Endothelial cell of umbilical vein (primary cell): ENCODE results near the gene OR10R2.

Source experiments
- POLR2A ChIP-seq: IDR thresholded peaks from 2 replicates; pipeline ENCODE4 v1.6.1; 2012; ENCODE audit warnings: low read depth, mild to moderate bottlenecking, control low read depth, low read length
- TF ChIP-seq, protein P1 (sequence below), 2 donors: IDR thresholded peaks; 1 replicate in 1 of 2; 2 replicates in 1 of 2; pipeline ENCODE4 v1.5.1; 2011; ENCODE audit warnings: low read length in 2 of 2, mild to moderate bottlenecking in 2 of 2, moderate library complexity in 2 of 2, control low read depth in 1 of 2, inconsistent platforms in 1 of 2, low read depth in 1 of 2; ENCODE audit not compliant: insufficient read depth in 1 of 2; ENCODE audit errors: extremely low read depth in 1 of 2

DNA sequence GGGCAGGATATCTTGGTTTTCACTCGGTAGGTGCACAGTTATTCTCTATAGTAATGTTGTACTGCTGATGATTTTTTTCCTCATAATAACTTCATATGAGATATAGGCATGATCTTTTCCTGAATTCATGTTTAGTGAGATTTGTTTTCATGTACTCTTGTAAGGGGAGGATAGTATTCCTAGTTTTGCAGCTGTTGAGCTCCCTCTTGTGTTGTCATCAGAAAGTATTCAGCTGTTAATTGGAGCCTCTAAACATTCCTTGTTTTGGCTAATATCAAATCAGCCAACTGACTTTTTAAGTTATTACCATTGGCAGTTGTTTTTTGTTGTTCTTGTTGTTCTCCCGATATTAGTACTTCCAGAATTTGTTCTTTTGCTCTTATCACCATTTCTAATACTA, 24.4 kb downstream of the OR10R2 start:
- no peak for TF ChIP-seq POLR2A
- TF ChIP-seq, protein P1, sequence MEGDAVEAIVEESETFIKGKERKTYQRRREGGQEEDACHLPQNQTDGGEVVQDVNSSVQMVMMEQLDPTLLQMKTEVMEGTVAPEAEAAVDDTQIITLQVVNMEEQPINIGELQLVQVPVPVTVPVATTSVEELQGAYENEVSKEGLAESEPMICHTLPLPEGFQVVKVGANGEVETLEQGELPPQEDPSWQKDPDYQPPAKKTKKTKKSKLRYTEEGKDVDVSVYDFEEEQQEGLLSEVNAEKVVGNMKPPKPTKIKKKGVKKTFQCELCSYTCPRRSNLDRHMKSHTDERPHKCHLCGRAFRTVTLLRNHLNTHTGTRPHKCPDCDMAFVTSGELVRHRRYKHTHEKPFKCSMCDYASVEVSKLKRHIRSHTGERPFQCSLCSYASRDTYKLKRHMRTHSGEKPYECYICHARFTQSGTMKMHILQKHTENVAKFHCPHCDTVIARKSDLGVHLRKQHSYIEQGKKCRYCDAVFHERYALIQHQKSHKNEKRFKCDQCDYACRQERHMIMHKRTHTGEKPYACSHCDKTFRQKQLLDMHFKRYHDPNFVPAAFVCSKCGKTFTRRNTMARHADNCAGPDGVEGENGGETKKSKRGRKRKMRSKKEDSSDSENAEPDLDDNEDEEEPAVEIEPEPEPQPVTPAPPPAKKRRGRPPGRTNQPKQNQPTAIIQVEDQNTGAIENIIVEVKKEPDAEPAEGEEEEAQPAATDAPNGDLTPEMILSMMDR (IDR thresholded peaks at IDR 0.05; ENCODE audit: extremely low read depth in 1 of 2, insufficient read depth in 1 of 2, low read depth in 1 of 2, low read length in 2 of 2) = no peak
